CD4-positive, alpha-beta T cell (primary cell): ENCODE measurements around the gene TMOD4. TPM values are rescaled to one million over a fixed set of nuclear protein-coding genes. Genes with fewer than 3 reads are reported as not detected.

ENCODE experiments used
- ATAC-seq: fragments of 200-7000 bp; cut with Tn5 transposase; one replicate; pipeline ENCODE4 v1.10.0; 2022; ENCODE audit warnings: mild to moderate bottlenecking; ENCODE audit not compliant: poor library complexity
- CTCF ChIA-PET: fragments of 350-600 bp; sonication (Branson Sonifier 250); formaldehyde crosslinking; loops from one replicate; lab custom pipeline; 2021; ENCODE audit warnings: antibody characterized with exemption, inconsistent platforms; lab: Charles Lee
- POLR2A ChIA-PET: fragments of 350-600 bp; sonication (Branson Sonifier 250); formaldehyde crosslinking; loops from one replicate; lab custom pipeline; 2021; ENCODE audit warnings: antibody characterized with exemption, inconsistent platforms; lab: Charles Lee
- DNase-seq, 14 experiments: peaks; one replicate each; pipeline ENCODE4 v3.0.0-alpha.2; 2013 to 2020; ENCODE audit warnings: mixed read lengths in 2 of 14
- H3K27ac ChIP-seq, 2 donors: one replicate each; pipeline versions ENCODE4 v1.5.1 to v1.7.0; 2013; ENCODE audit warnings: low read length in 2 of 2, low read depth in 1 of 2, mild to moderate bottlenecking in 1 of 2
- H3K27me3 ChIP-seq, 2 experiments: 1 replicate in 1 of 2; 2 replicates in 1 of 2; pipeline versions ENCODE4 v1.6.1 to v1.7.0; 2013; ENCODE audit warnings: low read length in 2 of 2, control low read depth in 1 of 2, mild to moderate bottlenecking in 1 of 2, moderate library complexity in 1 of 2; ENCODE audit not compliant: insufficient read depth in 2 of 2, control insufficient read depth in 1 of 2
- H3K36me3 ChIP-seq: one replicate; pipeline ENCODE4 v1.6.1; 2013; ENCODE audit warnings: low read length, control low read depth; ENCODE audit not compliant: insufficient read depth
- H3K4me1 ChIP-seq: one replicate; pipeline ENCODE4 v1.6.1; 2013; ENCODE audit warnings: low read length, control low read depth; ENCODE audit not compliant: insufficient read depth
- H3K4me3 ChIP-seq: one replicate; pipeline ENCODE4 v1.5.1; 2013; ENCODE audit warnings: mild to moderate bottlenecking, low read length, moderate library complexity
- H3K9me3 ChIP-seq, 2 experiments: 1 replicate in 1 of 2; 2 replicates in 1 of 2; pipeline versions ENCODE4 v1.6.1 to v1.7.0; 2013; ENCODE audit warnings: low read length in 2 of 2, mild to moderate bottlenecking in 2 of 2, control low read depth in 1 of 2, moderate library complexity in 1 of 2; ENCODE audit not compliant: control insufficient read depth in 1 of 2, insufficient read depth in 1 of 2
- H3K27ac Mint-ChIP-seq: one replicate; pipeline ENCODE4 v1.8.0; 2020; ENCODE audit warnings: mixed read lengths
- H3K27me3 Mint-ChIP-seq: one replicate; pipeline ENCODE4 v1.8.0; 2021; ENCODE audit warnings: mixed read lengths
- H3K36me3 Mint-ChIP-seq: one replicate; pipeline ENCODE4 v1.8.0; 2021; ENCODE audit warnings: low read depth, mixed read lengths
- H3K4me1 Mint-ChIP-seq: one replicate; pipeline ENCODE4 v1.8.0; 2021; ENCODE audit warnings: low read depth, mixed read lengths
- H3K4me3 Mint-ChIP-seq: one replicate; pipeline ENCODE4 v1.8.0; 2020; ENCODE audit warnings: mild to moderate bottlenecking, mixed read lengths
- H3K9me3 Mint-ChIP-seq: one replicate; pipeline ENCODE4 v1.8.0; 2020; ENCODE audit warnings: mixed read lengths
- CTCF ChIP-seq: fragments of 200-600 bp; IDR thresholded peaks from one replicate; pipeline ENCODE4 v1.8.0; 2022; ENCODE audit warnings: antibody characterized with exemption, mild to moderate bottlenecking
- intact Hi-C, 2 experiments: fragments of 100-400 bp; cut with DNase I in 1 of 2; cut with micrococcal nuclease in 1 of 2; formaldehyde crosslinking; loops; one replicate each; pipeline versions ENCODE4 v1.15.1 to v1.9.0; 2023 to 2025; cut with DNase I, micrococcal nuclease
- total RNA-seq, 174 experiments: library from RNA in 2 of 174; stranded (reverse) in 2 of 174; gene quantifications; one replicate each; pipeline ENCODE4 v1.2.3 and lab custom pipeline; 2021 to 2026

The TMOD4 gene
- total RNA-seq, 2 experiments from 2014 or later, result 1.6 TPM; not detected in 1

DNA sequence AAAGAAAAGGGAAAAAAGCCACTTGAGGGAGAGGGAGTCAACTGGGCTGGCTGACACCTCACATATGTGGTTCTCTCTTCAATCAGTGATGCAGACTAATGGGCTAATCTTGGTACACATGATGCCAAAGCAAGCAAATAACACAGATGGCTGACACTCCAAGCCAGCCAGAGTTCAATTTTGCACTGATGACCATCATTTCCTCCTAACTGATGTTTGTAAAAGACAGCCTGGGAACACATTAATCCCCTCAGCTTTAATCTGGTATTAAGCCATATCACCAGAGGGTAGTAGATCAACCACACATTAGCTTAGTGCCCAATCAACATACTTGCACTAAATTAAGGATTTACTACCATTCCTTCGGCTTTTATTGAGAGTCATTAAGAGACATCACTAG lies 11.4 kb upstream of the TMOD4 start:
- ChIA-PET POLR2A (no interaction called here), CTCF (no interaction called here)
- Mint-ChIP-seq H3K36me3 (peaks cover 55% of the 10 kb centered on the region), H3K27ac (no peak overlapping the region), H3K27me3 (no peaks in the 10 kb centered on the region), H3K9me3 (no peaks in the 10 kb centered on the region), H3K4me3 (peak overlapping the region; percentile 42), H3K4me1 (peaks cover 42% of the 10 kb centered on the region)
- intact Hi-C loops, result no loop called here
- Histone ChIP-seq H3K36me3 (peaks cover 39% of the 10 kb centered on the region), H3K27me3 (no peaks in the 10 kb centered on the region), H3K27ac (no peak overlapping the region), H3K4me3 (no peak overlapping the region), H3K9me3 (no peaks in the 10 kb centered on the region), H3K4me1 (peaks cover 24% of the 10 kb centered on the region)
- DNase-seq (no peak), ATAC-seq (no peak)
- TF ChIP-seq CTCF, result no peak

- Mint-ChIP-seq H3K4me1 (peaks cover 24% of the 10 kb centered on the region), H3K27me3 (no peaks in the 10 kb centered on the region), H3K4me3 (no peak overlapping the region), H3K9me3 (no peaks in the 10 kb centered on the region), H3K36me3 (peaks cover 75% of the 10 kb centered on the region), H3K27ac (no peak overlapping the region)
- intact Hi-C loops, result no loop called here
- H3K9me3 ChIP-seq, result no peaks in the 10 kb centered on the region
- H3K36me3 ChIP-seq, result peaks cover 57% of the 10 kb centered on the region
- no peak overlapping the region for H3K27ac ChIP-seq
- POLR2A ChIA-PET, result no interaction called here
- no peak for TF ChIP-seq CTCF
- H3K4me3 ChIP-seq, result no peak overlapping the region
- CTCF ChIA-PET, result interaction anchor here (0.7 kb wide), 1 partner anchor 96 kb away, joined by 3 read pairs; no protein-coding TSS in a partner anchor
- no peak for DNase-seq
- ATAC-seq, result no peak
- no peaks in the 10 kb centered on the region for H3K27me3 ChIP-seq
- H3K4me1 ChIP-seq, result peaks cover 14% of the 10 kb centered on the region
Observed at GRCh38 chr1:151184211-151184610, 8.4 kb upstream of the TMOD4 start.

- H3K4me1 Mint-ChIP-seq, result no peaks in the 10 kb centered on the region
Observed at GRCh38 chr1:151176514-151177045, 799 bp upstream of the TMOD4 start.

More at GRCh38 chr1:151176514-151177045, 799 bp upstream of the TMOD4 start:
- Histone ChIP-seq H3K4me1 (no peaks in the 10 kb centered on the region), H3K36me3 (peaks cover 68% of the 10 kb centered on the region), H3K27me3 (no peaks in the 10 kb centered on the region), H3K4me3 (no peak overlapping the region), H3K9me3 (no peaks in the 10 kb centered on the region), H3K27ac (no peak overlapping the region)
- ATAC-seq (no peak), DNase-seq (no peak)
- no peak for TF ChIP-seq CTCF
- Mint-ChIP-seq H3K4me3 (no peak overlapping the region), H3K36me3 (peaks cover 85% of the 10 kb centered on the region), H3K27ac (no peak overlapping the region), H3K9me3 (no peaks in the 10 kb centered on the region), H3K27me3 (no peaks in the 10 kb centered on the region)
- ChIA-PET CTCF (no interaction called here), POLR2A (no interaction called here)
- intact Hi-C loops, result no loop called here
